CD8-positive, alpha-beta T cell (primary cell): ENCODE measurements around the gene VWCE. TPM values are rescaled to one million over a fixed set of nuclear protein-coding genes. Genes with fewer than 3 reads are reported as not detected.

Experiments
- total RNA-seq, 46 experiments: library from RNA in 2 of 46; stranded (reverse) in 2 of 46; gene quantifications; one replicate each; pipeline ENCODE4 v1.2.3 and lab custom pipeline; 2021 to 2026

Gene VWCE
- total RNA-seq, 2 experiments from 2014 or later, result 1.4 to 1.5 TPM

Other genes starting within 250 kb of the VWCE start
- gene CD5, start 192.8 kb downstream of the VWCE start, total RNA-seq, result 100 to 1,000 TPM; 318 to 324 TPM
- gene VPS37C, start 133.9 kb downstream of the VWCE start, total RNA-seq, result 1 to 10 TPM; 2.1 to 2.2 TPM
- not detected for gene PGA3, start 91.8 kb downstream of the VWCE start, total RNA-seq
- not detected for gene PGA4, start 73.0 kb downstream of the VWCE start, total RNA-seq
- not detected for gene PGA5, start 54.1 kb downstream of the VWCE start, total RNA-seq
- 100 to 1,000 TPM; 196 to 201 TPM for gene DDB1, start 37.8 kb upstream of the VWCE start, total RNA-seq
- gene TKFC, start 37.9 kb upstream of the VWCE start, total RNA-seq, result 10 to 100 TPM; 15.8 to 16.1 TPM
- gene CYB561A3, start 66.6 kb upstream of the VWCE start, total RNA-seq, result 10 to 100 TPM; 23.1 to 28.1 TPM
- gene TMEM138, start 67.1 kb upstream of the VWCE start, total RNA-seq, result 10 to 100 TPM; 60.7 to 62.5 TPM
- gene TMEM216, start 97.3 kb upstream of the VWCE start, total RNA-seq, result 1 to 10 TPM; 3.6 to 4.8 TPM
- gene CPSF7, start 134.7 kb upstream of the VWCE start, total RNA-seq, result 100 to 1,000 TPM; 106 to 111 TPM
- 10 to 100 TPM; 31.4 to 33.0 TPM for gene SDHAF2, start 134.8 kb upstream of the VWCE start, total RNA-seq
- not detected for gene LRRC10B, start 213.4 kb upstream of the VWCE start, total RNA-seq